Cardiac fibroblast (primary cell): ENCODE results near the gene PLEKHG4.
A peak's percentile ranks its signal among the peaks of the same experiment; 100 is the strongest.

Experiments used
- DNase-seq, 2 donors: peaks; one replicate each; pipeline versions ENCODE4 v3.0.0 to v3.0.0-alpha.2; 2010; ENCODE audit warnings: low read depth in 2 of 2
- H3K4me3 ChIP-seq, 2 donors: replicated peaks in 1 of 2; 1 replicate in 1 of 2; 2 replicates in 1 of 2; pipeline ENCODE4 v1.5.1; 2011; ENCODE audit warnings: low read depth in 2 of 2, low read length in 2 of 2, mild to moderate bottlenecking in 2 of 2, moderate library complexity in 1 of 2
- TF ChIP-seq, protein P1 (sequence below): IDR thresholded peaks from one replicate; pipeline ENCODE4 v1.5.1; 2011; ENCODE audit warnings: low read depth, mild to moderate bottlenecking, low read length, inconsistent platforms

The PLEKHG4 gene

DNA sequence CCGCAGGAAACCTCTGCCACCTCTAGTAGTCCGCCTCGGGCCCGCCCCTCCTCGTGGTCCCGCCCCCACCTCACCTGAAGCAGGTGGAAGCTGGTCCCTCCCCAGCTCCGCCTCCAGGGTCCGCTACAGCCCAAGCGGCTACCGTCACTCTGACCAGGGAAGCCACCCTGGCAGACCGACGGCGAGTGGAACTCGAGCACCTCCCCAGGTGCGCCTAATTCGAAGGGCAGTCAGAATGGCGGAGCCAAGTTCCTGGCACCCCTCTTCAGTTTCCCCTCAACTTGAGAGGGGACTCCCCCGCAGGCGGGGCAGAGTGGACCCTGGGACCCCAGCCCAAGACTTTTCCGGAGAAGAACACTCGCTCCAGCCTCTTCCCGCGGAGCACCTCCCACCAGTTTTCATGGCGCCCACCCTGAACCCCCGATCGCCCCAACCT lies 32.6 kb upstream of the PLEKHG4 start:
- TF ChIP-seq, protein P1, sequence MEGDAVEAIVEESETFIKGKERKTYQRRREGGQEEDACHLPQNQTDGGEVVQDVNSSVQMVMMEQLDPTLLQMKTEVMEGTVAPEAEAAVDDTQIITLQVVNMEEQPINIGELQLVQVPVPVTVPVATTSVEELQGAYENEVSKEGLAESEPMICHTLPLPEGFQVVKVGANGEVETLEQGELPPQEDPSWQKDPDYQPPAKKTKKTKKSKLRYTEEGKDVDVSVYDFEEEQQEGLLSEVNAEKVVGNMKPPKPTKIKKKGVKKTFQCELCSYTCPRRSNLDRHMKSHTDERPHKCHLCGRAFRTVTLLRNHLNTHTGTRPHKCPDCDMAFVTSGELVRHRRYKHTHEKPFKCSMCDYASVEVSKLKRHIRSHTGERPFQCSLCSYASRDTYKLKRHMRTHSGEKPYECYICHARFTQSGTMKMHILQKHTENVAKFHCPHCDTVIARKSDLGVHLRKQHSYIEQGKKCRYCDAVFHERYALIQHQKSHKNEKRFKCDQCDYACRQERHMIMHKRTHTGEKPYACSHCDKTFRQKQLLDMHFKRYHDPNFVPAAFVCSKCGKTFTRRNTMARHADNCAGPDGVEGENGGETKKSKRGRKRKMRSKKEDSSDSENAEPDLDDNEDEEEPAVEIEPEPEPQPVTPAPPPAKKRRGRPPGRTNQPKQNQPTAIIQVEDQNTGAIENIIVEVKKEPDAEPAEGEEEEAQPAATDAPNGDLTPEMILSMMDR: no peak
- DNase-seq: no peak
- peak overlapping the region; percentile 81 to 85 for H3K4me3 ChIP-seq

DNA sequence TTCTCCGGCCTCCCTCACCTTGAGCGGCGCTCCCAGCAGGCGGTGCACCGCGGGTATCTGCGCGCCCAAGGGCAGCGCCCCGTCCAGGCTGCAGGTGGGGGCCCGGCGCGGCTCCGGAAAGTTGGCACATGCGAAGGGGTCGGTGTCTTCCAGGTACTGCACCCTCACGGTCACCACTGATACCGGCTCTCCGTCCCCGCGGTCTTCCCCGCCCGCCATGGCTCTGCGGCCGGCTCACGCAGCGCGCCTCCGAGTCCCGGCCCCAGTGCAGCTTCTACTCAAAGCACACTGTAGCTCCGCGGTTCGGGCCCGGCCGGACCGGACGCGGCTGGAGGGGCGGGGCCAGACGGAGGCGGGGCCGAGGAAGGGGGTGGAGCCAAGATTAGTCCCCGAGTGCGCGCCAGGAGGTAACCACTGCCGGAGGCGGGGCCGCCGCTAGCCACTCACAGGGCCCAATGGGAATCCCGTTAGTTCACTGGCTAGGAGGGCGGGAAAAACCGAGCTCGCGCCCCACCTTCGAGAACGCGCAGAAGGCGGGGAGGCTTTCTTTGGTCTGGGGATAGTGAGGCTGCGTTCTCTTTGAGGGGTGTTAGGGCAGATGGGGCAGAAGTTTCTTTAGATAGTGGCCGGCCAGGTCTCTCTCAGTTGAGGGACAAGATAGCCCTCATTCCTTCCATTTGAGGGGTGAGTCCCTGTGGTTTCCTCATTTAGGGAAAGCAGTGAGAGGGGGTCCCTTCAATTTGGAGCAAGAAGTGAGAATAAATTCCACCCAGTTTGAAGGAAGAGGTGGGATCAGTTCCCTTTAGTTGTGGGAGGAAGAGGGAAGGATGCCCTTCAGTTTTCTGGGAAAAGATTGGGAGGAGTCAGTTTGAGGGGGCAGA lies 31.9 kb upstream of the PLEKHG4 start, which contains the start of gene FHOD1:
TSS of gene FHOD1 (minus strand) at position 290 of the 881 bp plus-strand sequence. CDS start at position 219, 71 bp downstream.
- TF ChIP-seq, protein P1: no peak
- DNase-seq: peak; percentile 96

DNA sequence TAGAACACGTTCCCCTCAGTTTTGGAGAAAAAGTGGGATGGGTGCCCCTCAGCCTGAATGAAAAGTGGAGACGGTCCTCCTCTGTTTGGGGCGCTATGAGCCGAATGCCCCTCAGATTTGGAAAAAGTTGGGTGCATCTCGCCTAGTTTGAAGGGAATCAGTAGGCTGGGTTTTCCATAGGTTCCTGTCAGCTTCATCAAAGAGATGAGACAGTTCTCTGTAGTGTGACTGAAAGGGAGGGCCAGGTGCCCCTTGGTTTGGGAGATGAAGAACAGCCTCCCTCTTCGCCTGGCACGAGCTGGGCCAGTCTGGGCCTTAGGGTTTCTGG lies 31.3 kb upstream of the PLEKHG4 start:
- H3K4me3 ChIP-seq: peak overlapping the region; percentile 32 to 37
- DNase-seq: no peak
- TF ChIP-seq, protein P1: no peak

More for the DNA sequence above, 31.9 kb upstream of the PLEKHG4 start, which contains the start of gene FHOD1:
- peak within 1 kb of the TSS; percentile 81 to 85 for H3K4me3 ChIP-seq

DNA sequence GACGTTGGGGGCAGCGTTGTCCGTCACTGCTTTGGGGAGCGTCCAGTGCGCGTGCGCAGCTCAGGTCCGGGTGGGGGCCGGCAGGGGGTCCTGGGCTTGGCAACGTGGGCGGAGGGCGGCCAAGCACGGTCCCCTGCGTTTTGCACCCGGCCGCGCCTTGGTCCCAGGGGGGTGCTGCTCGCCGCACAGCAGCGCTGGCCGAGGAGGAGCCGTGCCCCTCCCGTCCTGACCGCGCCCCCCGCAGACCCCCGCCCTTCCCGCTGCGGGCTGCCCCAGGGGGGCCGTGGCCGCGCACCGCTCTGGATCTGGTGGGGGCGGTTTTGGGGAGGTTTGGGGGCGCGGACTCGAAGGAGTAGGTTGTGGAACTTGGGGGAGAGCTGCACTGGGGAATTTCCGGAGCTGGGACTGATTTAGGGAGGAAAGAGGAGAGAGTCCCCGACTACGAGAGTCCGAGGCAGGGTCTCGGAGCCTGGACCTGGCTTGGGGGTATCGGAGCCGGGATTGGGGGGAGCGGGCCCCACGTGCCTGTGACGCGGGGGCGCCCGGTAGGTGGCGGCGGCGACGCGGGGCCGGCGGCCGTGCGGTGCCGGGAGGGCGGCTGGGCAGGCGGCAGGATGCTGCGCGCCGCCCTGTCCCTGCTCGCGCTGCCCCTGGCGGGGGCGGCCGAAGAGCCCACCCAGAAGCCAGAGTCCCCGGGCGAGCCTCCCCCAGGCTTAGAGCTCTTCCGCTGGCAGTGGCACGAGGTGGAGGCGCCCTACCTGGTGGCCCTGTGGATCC lies 30.7 kb upstream of the PLEKHG4 start, which contains the start of gene SLC9A5:
TSS of gene SLC9A5 (plus strand) at position 579 of the 777 bp plus-strand sequence. CDS start at position 615, 36 bp downstream.
- no peak for DNase-seq

DNA sequence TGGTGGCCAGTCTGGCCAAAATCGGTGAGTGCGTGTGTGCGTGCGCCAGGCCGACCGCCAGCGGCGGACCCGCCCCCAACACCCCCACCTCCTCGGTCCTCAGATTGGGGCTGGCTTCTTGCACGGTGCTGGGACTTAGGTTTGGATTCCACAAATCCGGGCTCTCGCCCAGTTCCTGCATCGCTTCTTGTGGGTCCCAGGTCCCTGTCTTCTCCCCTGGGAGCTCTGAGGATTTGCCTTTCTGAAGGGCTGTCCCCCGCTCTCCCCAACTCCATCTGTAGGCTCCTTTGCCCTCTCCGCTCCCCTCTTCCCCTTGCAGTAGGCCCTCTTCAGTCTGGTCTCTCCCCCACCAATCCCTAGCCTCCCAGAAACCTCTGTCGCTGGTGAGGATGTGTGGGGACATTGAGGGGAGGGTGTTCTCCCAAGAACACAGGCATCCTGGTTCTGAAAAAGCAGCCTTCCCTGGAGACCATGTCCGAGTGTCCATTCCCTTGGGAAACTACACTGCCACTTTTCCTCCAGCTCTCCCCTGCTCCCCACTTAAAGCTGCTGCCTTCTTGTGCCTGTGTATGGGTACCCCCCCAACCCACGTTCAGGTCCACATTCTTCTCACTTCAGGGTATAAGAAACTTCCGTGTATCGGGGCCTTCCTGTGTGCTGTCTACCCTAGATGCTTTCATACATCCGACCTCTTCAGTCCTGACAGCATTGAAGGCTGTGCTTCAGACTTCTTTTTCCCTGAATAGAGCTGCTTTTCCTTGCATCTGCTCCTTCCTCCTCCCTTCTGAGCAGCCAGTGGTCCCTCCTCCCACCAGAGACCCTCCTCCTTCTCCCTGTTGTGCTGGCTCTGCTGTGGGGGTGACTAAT lies 29.9 kb upstream of the PLEKHG4 start:
- TF ChIP-seq, protein P1: no peak
- no peak for DNase-seq
- peak overlapping the region; percentile 37 to 41 for H3K4me3 ChIP-seq

More for the DNA sequence above, 30.7 kb upstream of the PLEKHG4 start, which contains the start of gene SLC9A5:
- peak within 1 kb of the TSS; percentile 37 to 47 for H3K4me3 ChIP-seq
- TF ChIP-seq, protein P1: no peak

DNA sequence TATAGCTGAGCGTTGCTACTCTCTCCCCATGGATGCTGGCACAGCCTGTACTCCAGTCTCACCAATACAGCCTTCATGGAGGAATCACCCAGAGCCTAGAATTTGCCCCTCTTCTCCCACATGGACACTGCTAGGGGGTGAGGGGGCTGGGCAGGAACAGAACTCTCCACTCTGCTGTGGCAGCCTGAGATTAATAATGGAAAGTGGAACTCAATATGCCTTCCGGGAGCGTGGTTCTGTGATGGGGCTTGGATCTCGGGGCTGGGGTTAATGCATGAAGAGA lies 29.3 kb upstream of the PLEKHG4 start:
- DNase-seq: no peak
- TF ChIP-seq, protein P1: no peak
- no peak overlapping the region for H3K4me3 ChIP-seq
